Activated CD4-positive, alpha-beta T cell treated with anti-CD3 and anti-CD28 coated beads, Interleukin-2, amount 50 U/mL, for 4 hours (primary cell): Measurements from ENCODE around the gene NEDD8.

ENCODE experiments used
- DNase-seq, 2 experiments: peaks; one replicate each; pipeline ENCODE4 v3.0.0-alpha.2; 2020

The NEDD8 gene

DNA sequence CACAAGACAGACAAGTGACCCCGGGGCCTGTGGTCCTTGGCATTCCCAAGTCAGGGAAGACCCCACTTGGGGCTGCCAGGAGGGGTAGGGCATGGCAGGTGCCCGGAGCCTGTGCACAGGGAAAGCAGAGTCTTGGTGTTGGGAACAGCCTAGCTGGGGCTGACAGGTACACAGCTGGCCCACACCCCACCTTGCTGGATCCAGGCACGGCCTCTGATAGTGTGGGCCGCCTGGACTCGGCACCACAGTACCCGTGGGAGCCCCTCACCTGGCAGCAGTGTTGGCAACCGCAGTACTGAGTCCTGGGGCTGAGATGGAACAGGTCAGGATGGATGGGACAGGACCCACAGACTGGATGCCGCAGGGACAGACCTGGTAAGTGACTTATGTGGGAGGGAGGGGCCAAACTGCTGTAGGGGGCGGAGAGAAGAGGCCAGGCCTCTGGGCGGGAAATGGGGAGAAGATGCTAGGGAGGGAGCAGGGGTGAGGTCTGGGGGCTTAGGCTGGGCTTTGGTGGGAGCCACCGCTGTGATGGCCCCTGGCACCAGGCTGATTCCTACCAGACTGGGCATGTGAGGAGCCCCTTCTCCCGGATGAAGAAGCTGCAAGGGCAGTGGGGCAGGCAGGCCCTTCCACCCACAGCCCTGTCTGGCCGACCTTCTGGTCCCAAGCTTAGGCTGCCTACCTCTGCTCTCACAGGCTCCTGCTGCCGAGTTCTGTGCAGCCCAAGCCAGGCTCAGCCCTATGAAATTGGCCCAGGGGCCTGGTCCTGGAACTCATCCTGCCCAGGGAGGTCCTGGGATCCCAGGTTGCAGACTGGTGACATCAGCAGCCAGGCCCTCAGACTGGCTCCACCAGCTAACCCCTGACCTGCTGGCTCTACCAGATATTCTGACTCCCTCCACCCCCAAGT lies 30.9 kb upstream of the NEDD8 start, which contains the start of gene TGM1:
TGM1 (minus strand) TSS at position 357 of the 913 bp plus-strand sequence. CDS start 825 bp downstream, outside the sequence.
- no peak for DNase-seq

- no peak for DNase-seq
These were observed 29.8 kb upstream of the NEDD8 start for GRCh38 chr14:24261969-24262327.

DNA sequence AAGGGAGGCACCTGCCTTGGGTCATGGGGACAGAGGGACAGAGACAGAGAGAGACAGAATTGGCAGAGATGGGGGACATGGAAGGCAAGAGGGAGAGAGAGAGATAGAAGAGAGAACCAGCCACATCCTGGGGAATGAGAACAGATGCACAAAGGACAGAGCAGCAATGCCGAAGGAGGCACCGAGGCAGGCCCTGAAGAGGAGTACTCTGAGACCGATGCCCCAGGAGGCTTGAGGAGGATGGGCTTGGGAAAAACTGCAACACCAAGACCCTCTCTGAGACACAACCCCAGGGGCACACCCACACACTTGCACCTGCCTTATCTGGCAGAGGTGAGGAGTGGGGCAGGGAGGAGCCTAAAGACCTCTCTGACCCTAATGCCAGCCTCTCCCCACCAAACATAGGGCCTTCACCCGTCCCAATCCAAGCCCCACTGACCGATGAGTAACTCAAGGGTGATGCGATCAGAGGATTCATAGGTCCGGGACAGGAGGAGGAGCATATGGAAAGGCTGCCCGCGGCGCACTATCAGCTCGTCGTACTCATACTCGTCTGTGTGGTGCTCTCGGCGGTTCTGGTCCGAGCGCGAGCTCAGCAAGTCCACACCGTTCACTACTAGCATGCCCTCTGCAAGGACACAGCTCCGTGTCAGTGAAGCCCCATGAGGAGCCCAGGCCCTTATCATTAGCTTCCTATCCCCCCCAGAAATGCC lies 29.2 kb upstream of the NEDD8 start:
- DNase-seq: no peak

GRCh38 chr14:24260780-24261157 lies 28.6 kb upstream of the NEDD8 start:
- DNase-seq: no peak

DNA sequence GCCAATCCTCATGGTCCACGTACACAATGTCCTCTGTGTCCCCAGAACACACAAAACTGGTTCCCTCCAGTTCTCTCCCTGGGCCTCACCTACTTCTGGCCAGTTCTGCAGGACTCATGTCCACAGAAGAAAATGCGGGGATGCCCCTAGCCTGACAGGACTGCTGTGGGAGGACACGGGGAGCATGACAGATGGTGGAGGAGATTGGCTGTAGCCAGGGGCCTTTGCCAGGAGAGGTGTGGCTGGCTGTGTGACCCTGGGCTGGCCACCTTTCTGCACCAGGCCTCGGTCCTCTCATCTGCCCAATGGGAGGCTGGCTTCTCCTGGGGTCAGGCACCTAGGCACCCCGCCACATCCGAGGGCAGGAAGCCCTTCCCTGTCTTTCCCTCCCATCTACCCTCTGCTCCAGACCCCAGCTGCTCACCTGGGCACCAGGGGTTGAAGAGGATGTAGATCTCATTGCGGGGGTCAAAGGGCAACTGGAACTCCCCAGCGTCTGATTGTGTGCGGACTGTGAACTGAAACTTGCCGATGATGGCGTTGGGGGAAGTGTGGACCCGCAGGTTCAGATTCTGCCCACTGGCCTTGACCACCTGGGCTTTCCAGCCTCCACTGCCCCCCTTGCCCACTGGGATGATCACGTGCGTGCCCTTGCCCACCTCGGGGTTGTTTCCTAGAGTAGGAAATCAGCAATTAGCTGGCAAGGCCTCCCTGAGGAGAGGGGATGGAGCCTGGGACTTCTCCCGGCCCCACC lies 28.0 kb upstream of the NEDD8 start:
- DNase-seq: no peak

GRCh38 chr14:24259282-24260025 lies 27.3 kb upstream of the NEDD8 start:
- no peak for DNase-seq

DNA sequence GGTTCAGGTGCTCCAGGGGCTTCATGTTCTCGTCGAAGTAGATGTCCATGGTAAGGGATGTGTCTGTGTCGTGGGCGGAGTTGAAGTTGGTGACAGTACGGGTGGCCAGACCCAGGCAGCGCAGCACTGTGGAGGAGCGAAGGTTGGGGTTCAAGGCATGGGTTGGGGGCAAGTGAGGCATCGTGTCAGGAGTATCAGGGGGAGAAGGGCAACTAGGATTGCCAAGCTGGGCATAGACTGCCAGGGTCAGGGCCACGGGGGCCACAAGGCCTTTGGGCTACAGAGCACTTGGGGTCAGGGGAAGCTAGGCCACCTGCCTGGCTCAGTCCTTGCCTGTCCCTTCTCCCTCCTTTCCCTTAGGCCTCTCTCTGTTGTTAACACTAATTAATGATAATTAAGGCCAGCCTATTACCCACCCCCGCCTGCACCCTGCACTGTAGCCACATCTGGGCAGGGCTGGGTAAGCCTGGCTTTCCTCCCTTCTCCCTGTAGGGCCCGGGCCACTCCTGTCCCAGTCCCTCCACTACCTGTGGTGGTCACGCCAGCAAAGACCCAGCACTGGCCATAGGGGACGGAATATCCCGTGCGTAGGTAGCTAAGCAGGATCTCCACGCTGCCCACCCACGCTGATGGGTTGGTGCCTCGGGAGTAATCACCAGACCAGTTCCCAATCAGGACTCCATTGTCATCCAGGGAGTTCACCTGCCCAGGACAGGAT lies 26.5 kb upstream of the NEDD8 start:
- no peak for DNase-seq

GRCh38 chr14:24258119-24258518 lies 26.0 kb upstream of the NEDD8 start:
- no peak for DNase-seq

DNA sequence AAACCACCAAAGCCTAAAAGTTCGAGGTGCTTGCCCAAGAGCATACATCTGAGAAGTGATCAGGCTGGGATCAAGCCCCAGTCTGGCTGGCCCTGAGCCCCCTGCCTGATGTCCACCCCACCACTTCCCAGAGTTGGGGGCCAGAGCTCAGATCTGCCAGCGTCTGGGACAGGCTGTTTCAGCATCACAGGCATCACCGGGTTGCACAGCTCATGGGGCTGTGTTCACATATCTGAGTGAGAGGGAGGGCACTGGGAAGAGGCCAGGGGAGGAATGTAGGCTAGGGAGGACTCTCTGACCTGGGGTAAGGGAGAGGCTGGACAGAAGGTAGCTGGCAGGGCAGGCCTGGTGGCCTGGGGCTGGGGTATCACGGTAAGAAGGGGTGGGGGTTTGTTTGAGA lies 24.8 kb upstream of the NEDD8 start:
- no peak for DNase-seq

DNA sequence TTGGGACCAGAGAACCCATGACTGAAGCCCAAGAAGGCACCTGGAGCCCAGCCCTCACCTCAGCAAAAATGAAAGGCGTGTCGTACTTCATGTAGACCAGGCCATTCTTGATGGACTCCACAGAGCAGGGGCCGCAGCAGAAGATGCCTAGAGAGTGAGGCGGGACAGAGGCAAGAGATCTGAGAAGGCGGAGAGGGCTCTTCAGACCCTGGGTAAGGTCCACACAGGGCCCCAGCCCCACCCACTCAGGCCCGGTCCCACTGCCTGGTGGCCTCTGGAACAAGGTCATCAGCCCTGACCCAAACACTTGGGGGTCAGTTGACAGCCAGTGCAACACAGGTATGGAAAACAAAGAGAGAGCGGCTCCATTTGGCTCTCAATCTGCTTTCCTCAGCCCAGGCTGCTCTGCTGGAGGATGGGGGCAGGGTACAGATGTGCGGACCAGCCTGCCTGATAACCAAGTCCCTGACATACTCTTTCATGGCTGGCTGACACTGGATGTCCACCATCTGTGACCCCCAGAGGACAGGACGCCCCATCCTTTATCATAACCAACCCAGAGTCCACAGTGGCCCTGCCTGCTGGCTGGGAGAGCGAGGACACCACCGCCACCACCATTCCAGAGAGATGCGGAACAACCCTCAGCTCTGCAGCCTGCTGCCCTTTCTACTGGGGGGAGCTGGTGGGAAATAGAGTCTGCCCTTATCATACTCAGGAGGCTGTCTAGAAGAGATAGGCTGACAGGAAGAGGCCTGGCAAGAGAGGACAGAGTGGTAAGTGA lies 24.0 kb upstream of the NEDD8 start:
- DNase-seq: no peak

- DNase-seq: no peak
These were observed 23.3 kb upstream of the NEDD8 start for GRCh38 chr14:24255438-24255837.

DNA sequence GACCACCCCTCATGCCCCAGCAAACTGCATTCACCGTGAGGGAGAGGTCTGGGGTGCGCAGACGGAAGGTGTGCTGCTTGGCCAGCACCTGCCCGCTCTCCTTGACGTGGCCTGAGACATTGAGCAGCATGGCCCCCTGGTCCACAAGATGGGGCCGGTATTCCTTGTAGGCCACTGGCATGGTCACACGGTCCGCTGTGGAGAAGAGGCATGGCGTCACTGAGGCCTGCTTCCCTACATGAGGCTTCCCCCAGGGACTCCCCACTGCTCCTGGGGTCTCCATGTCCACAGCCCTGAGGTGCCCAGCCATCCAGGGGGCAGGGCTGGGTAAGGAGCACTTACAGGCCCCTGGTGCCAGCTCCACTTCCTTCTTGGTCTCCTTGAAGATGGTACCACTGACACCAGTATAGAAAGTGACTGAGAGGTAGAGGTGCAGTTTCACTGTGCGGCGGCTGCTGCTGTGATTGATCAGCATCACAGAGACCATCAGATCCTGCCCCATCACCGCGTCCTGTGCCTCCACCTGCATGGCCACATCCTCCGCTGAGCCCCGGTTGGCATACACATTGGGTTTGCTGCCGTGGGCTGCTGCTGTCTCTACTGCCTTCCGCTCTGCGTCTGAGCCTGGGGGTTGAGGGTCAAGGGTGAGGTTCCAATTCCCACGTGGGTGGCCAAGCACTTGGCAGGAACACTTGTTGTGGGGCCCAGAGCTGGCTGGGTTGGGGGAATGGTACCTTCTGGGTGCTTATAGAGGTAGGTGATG lies 22.6 kb upstream of the NEDD8 start:
- no peak for DNase-seq

DNA sequence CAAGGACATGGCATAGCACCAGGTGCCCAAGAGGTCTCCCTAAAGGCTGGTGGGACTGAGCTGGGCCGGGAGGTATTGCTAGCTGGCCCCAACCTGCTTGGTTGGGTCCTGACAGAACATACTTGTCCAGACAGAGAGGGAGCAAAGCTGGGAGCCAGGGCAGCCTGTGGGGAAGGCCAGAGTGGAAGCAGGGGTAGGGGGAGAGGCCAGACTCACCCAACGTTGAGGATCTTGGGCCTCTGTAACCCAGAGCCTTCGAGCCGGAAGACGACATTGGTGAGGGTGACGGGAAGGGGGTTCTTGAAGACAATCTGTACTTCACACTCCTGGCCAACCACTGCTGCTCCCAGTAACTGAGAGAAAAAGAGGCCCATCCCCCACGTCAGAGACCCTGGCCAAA lies 21.8 kb upstream of the NEDD8 start:
- DNase-seq: no peak

- DNase-seq: no peak
These were observed 20.3 kb upstream of the NEDD8 start for GRCh38 chr14:24252289-24253124.

- DNase-seq: no peak
These were observed 19.7 kb upstream of the NEDD8 start for GRCh38 chr14:24251880-24252288.

- DNase-seq: no peak
These were observed 18.2 kb upstream of the NEDD8 start for GRCh38 chr14:24250354-24250753.

- DNase-seq: no peak
These were observed 17.3 kb upstream of the NEDD8 start for GRCh38 chr14:24249230-24250021.

DNA sequence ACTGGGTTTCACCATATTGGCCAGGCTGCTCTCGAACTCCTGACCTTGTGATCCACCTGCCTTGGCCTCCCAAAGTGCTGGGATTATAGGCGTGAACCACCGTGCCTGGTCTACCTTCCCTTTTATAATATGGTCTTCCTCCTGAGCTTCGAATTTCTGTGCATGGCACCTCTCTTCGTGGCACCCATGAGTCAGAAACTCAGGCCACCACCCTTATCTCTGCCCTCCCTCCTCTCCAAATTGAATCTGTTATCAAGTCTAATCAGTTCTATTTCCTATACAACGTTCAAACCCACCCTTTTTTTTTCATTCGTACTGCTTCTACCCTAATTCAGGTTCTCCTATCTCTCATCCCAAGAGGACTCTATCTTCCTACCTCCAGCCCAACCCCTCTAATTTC lies 15.3 kb upstream of the NEDD8 start:
- DNase-seq: no peak

GRCh38 chr14:24246765-24247212 lies 14.6 kb upstream of the NEDD8 start:
- DNase-seq: no peak
